K562 (cell line): Measurements from ENCODE around the gene MARVELD1. TPM values are rescaled to one million over a fixed set of nuclear protein-coding genes. Genes with fewer than 3 reads are reported as not detected.
A peak's percentile ranks its signal among the peaks of the same experiment; 100 is the strongest.

Experiments used
- ATAC-seq: fragments of 200-7000 bp; cut with Tn5 transposase; 3 replicates; pipeline ENCODE4 v1.9.1; 2020; ENCODE audit warnings: moderate library complexity
- BruUV-seq: library from RNA; stranded (reverse); fragments of 400-500 nt; replicated peaks from 2 replicates; lab custom pipeline; 2021; lab: Mats Ljungman, UMichigan
- CTCF ChIA-PET: fragments of 300-600 bp; formaldehyde crosslinking; extraction: SDS; loops from one replicate; lab custom pipeline; 2021; ENCODE audit warnings: low intra/inter-chr PET ratio; lab: Yijun Ruan, JAX
- POLR2A ChIA-PET: fragments of 300-600, 350-650 bp; sonication (Branson Sonifier 250); formaldehyde crosslinking; extraction: SDS; loops from one replicate; lab custom pipeline; 2021; ENCODE audit warnings: antibody characterized with exemption, inconsistent platforms; lab: Yijun Ruan, JAX
- DNase-seq, 4 experiments: peaks; one replicate each; pipeline versions ENCODE4 v3.0.0 to v3.0.0-alpha.2; 2011 to 2018; ENCODE audit warnings: low spot score in 3 of 4, mixed read lengths in 3 of 4; ENCODE audit errors: extremely low read depth in 1 of 4
- FAIRE-seq: peaks from 2 replicates; lab custom pipeline; 2011; peaks lifted over from hg19 to GRCh38; lab: Jason Lieb, UNC
- H2AFZ ChIP-seq: 2 replicates; pipeline ENCODE4 v1.6.0; 2011; ENCODE audit warnings: low read depth, low read length, control low read depth, inconsistent platforms
- H3K27ac ChIP-seq: fragments of 200-600 bp; 3 replicates; pipeline ENCODE4 v1.8.0; 2011; ENCODE audit warnings: low read depth, mild to moderate bottlenecking, control low read depth, inconsistent platforms, low read length, moderate library complexity, mixed read lengths; ENCODE audit errors: extremely low read depth
- H3K27me3 ChIP-seq, 2 experiments: fragments of 300-600 bp in 1 of 2; 2 replicates in 1 of 2; 3 replicates in 1 of 2; pipeline versions ENCODE4 v1.6.0 to v1.8.0; 2011; ENCODE audit warnings: inconsistent platforms in 2 of 2, low read length in 2 of 2, mild to moderate bottlenecking in 1 of 2, mixed read lengths in 1 of 2, moderate library complexity in 1 of 2; ENCODE audit not compliant: control insufficient read depth in 2 of 2, insufficient read depth in 2 of 2
- H3K36me3 ChIP-seq: fragments of 300-600 bp; 3 replicates; pipeline ENCODE4 v1.8.0; 2011; ENCODE audit warnings: mild to moderate bottlenecking, low read length, inconsistent platforms; ENCODE audit not compliant: control insufficient read depth, insufficient read depth
- H3K4me1 ChIP-seq, 2 experiments: fragments of 200-600 bp in 1 of 2; replicated peaks in 1 of 2; 2 replicates in 1 of 2; 3 replicates in 1 of 2; pipeline versions ENCODE4 v1.5.1 to v1.8.0; 2011; ENCODE audit warnings: inconsistent platforms in 2 of 2, low read length in 2 of 2, mild to moderate bottlenecking in 1 of 2, mixed read lengths in 1 of 2, moderate library complexity in 1 of 2; ENCODE audit not compliant: control insufficient read depth in 2 of 2, insufficient read depth in 2 of 2
- H3K4me2 ChIP-seq: 2 replicates; pipeline ENCODE4 v1.6.1; 2011; ENCODE audit warnings: low read length, control low read depth, inconsistent platforms, mixed read lengths; ENCODE audit not compliant: insufficient read depth
- H3K4me3 ChIP-seq: fragments of 200-600 bp; sonication (generic), shearing (Covaris generic); 2 replicates; pipeline ENCODE4 v1.5.1; 2016; ENCODE audit warnings: control low read depth, inconsistent platforms
- H3K79me2 ChIP-seq: fragments of 200-600 bp; 3 replicates; pipeline ENCODE4 v1.8.0; 2011; ENCODE audit warnings: low read length, inconsistent platforms; ENCODE audit not compliant: control insufficient read depth, insufficient read depth
- H3K9ac ChIP-seq, 2 experiments: 2 replicates each; pipeline versions ENCODE4 v1.6.0 to v1.6.1; 2011; ENCODE audit warnings: low read depth in 2 of 2, low read length in 2 of 2, control low read depth in 1 of 2, inconsistent platforms in 1 of 2, mild to moderate bottlenecking in 1 of 2, mixed read lengths in 1 of 2; ENCODE audit not compliant: insufficient read depth in 1 of 2
- H3K9me1 ChIP-seq: one replicate; pipeline ENCODE4 v1.6.0; 2011; ENCODE audit warnings: inconsistent platforms, mild to moderate bottlenecking, low read length, moderate library complexity; ENCODE audit not compliant: control insufficient read depth, insufficient read depth
- H3K9me3 ChIP-seq: replicated peaks from 2 replicates; pipeline ENCODE4 v1.5.1; 2011; ENCODE audit warnings: low read depth, low read length, inconsistent platforms; ENCODE audit not compliant: control insufficient read depth, insufficient read depth
- H4K20me1 ChIP-seq: replicated peaks from 2 replicates; pipeline ENCODE4 v1.6.1; 2011; ENCODE audit warnings: low read length, inconsistent platforms, mixed read lengths; ENCODE audit not compliant: control insufficient read depth, insufficient read depth
- C11orf30 ChIP-seq: fragments of 450-650 bp; IDR thresholded peaks from 2 replicates; pipeline ENCODE4 v1.6.1; 2016; ENCODE audit warnings: low read depth, mild to moderate bottlenecking
- COPS2 ChIP-seq: fragments of 450-650 bp; conservative IDR thresholded peaks from 2 replicates; pipeline ENCODE4 v1.6.1; 2016; ENCODE audit warnings: mild to moderate bottlenecking, moderate library complexity
- ERF ChIP-seq: fragments of 450-650 bp; formaldehyde crosslinking; IDR thresholded peaks from 2 replicates; pipeline ENCODE4 v1.4.0; 2020; ENCODE audit warnings: mild to moderate bottlenecking, mixed read lengths
- KDM5B ChIP-seq: fragments of 200-600 bp; sonication (generic); IDR thresholded peaks from 2 replicates; pipeline ENCODE4 v1.6.1; 2012; ENCODE audit warnings: low read depth, mild to moderate bottlenecking, moderate library complexity, low read length, control low read depth, inconsistent platforms; ENCODE audit not compliant: insufficient replicate concordance
- NFIC ChIP-seq: fragments of 450-650 bp; IDR thresholded peaks from 2 replicates; pipeline ENCODE4 v1.6.1; 2017; ENCODE audit warnings: mild to moderate bottlenecking, inconsistent platforms
- OTX1 ChIP-seq: fragments of 450-650 bp; formaldehyde crosslinking; IDR thresholded peaks from 2 replicates; pipeline ENCODE4 v1.4.0; 2022; ENCODE audit warnings: mild to moderate bottlenecking
- POLR2AphosphoS5 ChIP-seq: IDR thresholded peaks from 2 replicates; pipeline ENCODE4 v1.6.1; 2011; ENCODE audit warnings: mild to moderate bottlenecking, low read depth, low read length, moderate library complexity; ENCODE audit not compliant: control insufficient read depth, insufficient read depth
- RFX7 ChIP-seq: fragments of 250-450 bp; sonication (Bioruptor Pico); IDR thresholded peaks from 2 replicates; pipeline ENCODE4 v1.5.1; 2021; ENCODE audit warnings: mild to moderate bottlenecking
- XRCC3 ChIP-seq: fragments of 450-650 bp; IDR thresholded peaks from 2 replicates; pipeline ENCODE4 v1.6.1; 2017; ENCODE audit warnings: mild to moderate bottlenecking, moderate library complexity
- ZSCAN32 ChIP-seq: fragments of 450-650 bp; formaldehyde crosslinking; IDR thresholded peaks from 2 replicates; pipeline ENCODE4 v1.4.0; 2020; ENCODE audit warnings: mild to moderate bottlenecking, moderate library complexity
- WGBS: fragments of 100-300 bp; shearing (Covaris generic); methylation state at CpG from one replicate; pipeline ENCODE4 v1.1.6; 2016; ENCODE audit warnings: low coverage, mixed read lengths; ENCODE audit not compliant: insufficient coverage; ENCODE audit errors: missing lambda C conversion rate; 5-methylcytosine and 5-hydroxymethylcytosine counted together
- in situ Hi-C: fragments of 300-500 bp; cut with MboI; formaldehyde crosslinking; loops from 4 replicates; pipeline ENCODE4 v1.15.0; 2018; ENCODE audit warnings: inconsistent platforms, mixed read lengths
- intact Hi-C: fragments of 100-400 bp; cut with micrococcal nuclease; formaldehyde crosslinking; loops from 2 replicates; pipeline ENCODE4 v1.14.2; 2022
- polyA plus RNA-seq, 8 experiments: library from polyadenylated mRNA; depleted of rRNA in 4 of 8; stranded (reverse) in 5 of 8; unstranded in 3 of 8; fragments of >200 nt; fragmentation: Nextera tagmentation in 2 of 8; fragmentation: Illumina TruSeq in 1 of 8; extraction: Ambion mirVana in 2 of 8; extraction: Trizol in 1 of 8; gene quantifications; 2 replicates each; pipeline versions ENCODE4 v1.2.1 to v1.2.3, GENCODE V29; 2011 to 2014; ENCODE audit warnings: inconsistent platforms in 1 of 8, missing spikeins in 1 of 8
- total RNA-seq, 7 experiments: library from RNA; depleted of rRNA in 6 of 7; stranded (reverse); fragments of >200 nt in 6 of 7; fragmentation: Illumina TruSeq in 2 of 7; extraction: Trizol in 2 of 7; gene quantifications; 2 replicates each; pipeline versions ENCODE4 v1.2.1 to v1.2.3, GENCODE V29; 2011 to 2021; ENCODE audit warnings: low replicate concordance in 1 of 7
- TF ChIP-seq, protein P1 (sequence below): fragments of 450-650 bp; IDR thresholded peaks from 2 replicates; pipeline ENCODE4 v1.6.1; 2016
- TF ChIP-seq, protein P2 (sequence below): IDR thresholded peaks from 2 replicates; pipeline ENCODE4 v1.6.1; 2012; ENCODE audit warnings: low read depth, low read length, improper control_type of control experiment, borderline replicate concordance
- TF ChIP-seq, protein P3 (sequence below), 2 experiments: fragments of 450-650 bp; conservative IDR thresholded peaks; 2 replicates each; pipeline ENCODE4 v1.6.1; 2017; ENCODE audit warnings: mild to moderate bottlenecking in 2 of 2, moderate library complexity in 2 of 2
- TF ChIP-seq, protein P4 (sequence below): fragments of 250-450 bp; sonication (Bioruptor Pico); IDR thresholded peaks from 2 replicates; pipeline ENCODE4 v1.8.0; 2022; ENCODE audit warnings: moderate library complexity, mild to moderate bottlenecking, inconsistent platforms

Gene MARVELD1
- total and polyA plus RNA-seq, 9 of the 15 experiments (the other 6 are each of a cell fraction or from before 2014, with no cell fraction given): 2.7 to 12.5 (median 5.3) TPM

DNA sequence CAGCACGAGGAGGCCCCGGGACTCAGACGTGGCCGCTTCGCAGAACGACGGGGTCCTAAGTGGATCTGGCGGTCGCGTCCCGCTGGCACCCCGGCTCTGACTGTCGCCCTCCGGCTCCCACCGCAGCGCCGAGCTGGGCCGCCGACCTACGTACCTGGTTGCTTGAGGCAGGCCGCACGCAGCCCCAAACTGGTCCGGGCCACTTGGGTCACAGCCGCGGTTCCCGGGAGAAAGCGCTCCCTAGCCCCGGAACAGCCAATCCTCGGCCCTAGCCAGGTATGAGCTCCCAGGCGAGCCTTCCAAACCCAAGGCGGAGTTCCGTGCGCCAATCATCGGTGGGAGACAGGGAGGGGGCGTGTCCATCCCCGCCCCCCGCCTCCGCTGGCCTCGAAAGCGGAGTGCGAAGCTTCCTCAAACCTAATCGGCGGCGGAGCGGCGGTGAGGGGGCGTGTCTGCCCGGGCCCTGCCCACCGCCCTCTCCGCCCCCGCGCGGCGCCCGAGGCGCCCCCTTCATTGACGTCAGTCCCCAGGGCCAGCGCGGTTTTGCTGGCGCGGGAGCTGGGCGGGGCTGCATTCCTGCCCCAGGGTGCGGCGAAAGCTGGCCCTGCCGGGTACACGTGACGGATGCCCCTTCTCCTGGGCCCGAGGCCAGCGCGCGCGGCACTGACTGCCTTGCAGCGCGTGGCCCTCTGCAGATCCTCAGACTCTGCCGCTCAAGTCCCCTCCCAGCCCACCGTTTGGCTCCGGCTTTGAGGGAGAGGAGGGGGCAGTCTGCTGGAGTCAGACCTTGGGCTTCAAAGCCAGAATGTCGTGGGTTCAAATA is 26.4 kb upstream of the MARVELD1 start, which contains the start of gene AVPI1:
AVPI1 (minus strand) TSS at position 280 of the 823 bp plus-strand sequence. CDS start 7,336 bp downstream, outside the sequence.
- no peaks in the 10 kb centered on the region for H3K9me1 ChIP-seq
- H3K36me3 ChIP-seq: no peaks in the 10 kb centered on the region
- H2AFZ ChIP-seq: peak within 1 kb of the TSS; percentile 93
- ChIA-PET POLR2A (interaction anchor here (0.6 to 2.5 kb wide), 9 partner anchors 10 to 66 kb away, joined by 3 to 9 read pairs (median 4); partner anchors contain the start of gene ZFYVE27), CTCF (interaction anchor here (0.6 kb wide), 1 partner anchor 45 kb away, joined by 3 read pairs; no protein-coding TSS in a partner anchor)
- peak within 1 kb of the TSS; percentile 97 for H3K27ac ChIP-seq
- peak; percentile 91 for FAIRE-seq
- H3K4me2 ChIP-seq: peak within 1 kb of the TSS; percentile 91
- in situ Hi-C loops: no loop called here
- DNase-seq: peak; percentile 92 to 96 (median 93)
- ATAC-seq: peak; percentile 93
- WGBS: under 1% methylated on average over 38 of the region's 78 CpGs
- peak within 1 kb of the TSS; percentile 56 for H3K4me3 ChIP-seq
- peak within 1 kb of the TSS; percentile 91 to 97 for H3K9ac ChIP-seq
- no peaks in the 10 kb centered on the region; the same call in 1 of the 2 replicates for H4K20me1 ChIP-seq
- no peaks in the 10 kb centered on the region for H3K27me3 ChIP-seq
- intact Hi-C loops: loop anchor here (10.0 kb wide), 1 partner anchor 112 kb away; the partner anchor contains the start of gene ANKRD2
- BruUV-seq: no TSS peak
- H3K4me1 ChIP-seq: peaks cover 41 to 52% of the 10 kb centered on the region in 2 experiments; a peak in 4 of 5 replicates
- H3K79me2 ChIP-seq: peaks cover 32% of the 10 kb centered on the region
- no peaks in the 10 kb centered on the region for H3K9me3 ChIP-seq
- TF ChIP-seq OTX1: no peak
- peak; percentile 81 for TF ChIP-seq NFIC
- peak; percentile 66 for TF ChIP-seq KDM5B
- TF ChIP-seq, protein P1, sequence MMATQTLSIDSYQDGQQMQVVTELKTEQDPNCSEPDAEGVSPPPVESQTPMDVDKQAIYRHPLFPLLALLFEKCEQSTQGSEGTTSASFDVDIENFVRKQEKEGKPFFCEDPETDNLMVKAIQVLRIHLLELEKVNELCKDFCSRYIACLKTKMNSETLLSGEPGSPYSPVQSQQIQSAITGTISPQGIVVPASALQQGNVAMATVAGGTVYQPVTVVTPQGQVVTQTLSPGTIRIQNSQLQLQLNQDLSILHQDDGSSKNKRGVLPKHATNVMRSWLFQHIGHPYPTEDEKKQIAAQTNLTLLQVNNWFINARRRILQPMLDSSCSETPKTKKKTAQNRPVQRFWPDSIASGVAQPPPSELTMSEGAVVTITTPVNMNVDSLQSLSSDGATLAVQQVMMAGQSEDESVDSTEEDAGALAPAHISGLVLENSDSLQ: peak; percentile 97
- TF ChIP-seq C11orf30: peak; percentile 22; the same call in 1 of the 2 replicates
- TF ChIP-seq, protein P2, sequence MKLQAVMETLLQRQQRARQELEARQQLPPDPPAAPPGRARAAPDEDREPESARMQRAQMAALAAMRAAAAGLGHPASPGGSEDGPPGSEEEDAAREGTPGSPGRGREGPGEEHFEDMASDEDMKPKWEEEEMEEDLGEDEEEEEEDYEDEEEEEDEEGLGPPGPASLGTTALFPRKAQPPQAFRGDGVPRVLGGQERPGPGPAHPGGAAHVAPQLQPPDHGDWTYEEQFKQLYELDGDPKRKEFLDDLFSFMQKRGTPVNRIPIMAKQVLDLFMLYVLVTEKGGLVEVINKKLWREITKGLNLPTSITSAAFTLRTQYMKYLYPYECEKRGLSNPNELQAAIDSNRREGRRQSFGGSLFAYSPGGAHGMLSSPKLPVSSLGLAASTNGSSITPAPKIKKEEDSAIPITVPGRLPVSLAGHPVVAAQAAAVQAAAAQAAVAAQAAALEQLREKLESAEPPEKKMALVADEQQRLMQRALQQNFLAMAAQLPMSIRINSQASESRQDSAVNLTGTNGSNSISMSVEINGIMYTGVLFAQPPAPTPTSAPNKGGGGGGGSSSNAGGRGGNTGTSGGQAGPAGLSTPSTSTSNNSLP: no peak
- TF ChIP-seq, protein P3, sequence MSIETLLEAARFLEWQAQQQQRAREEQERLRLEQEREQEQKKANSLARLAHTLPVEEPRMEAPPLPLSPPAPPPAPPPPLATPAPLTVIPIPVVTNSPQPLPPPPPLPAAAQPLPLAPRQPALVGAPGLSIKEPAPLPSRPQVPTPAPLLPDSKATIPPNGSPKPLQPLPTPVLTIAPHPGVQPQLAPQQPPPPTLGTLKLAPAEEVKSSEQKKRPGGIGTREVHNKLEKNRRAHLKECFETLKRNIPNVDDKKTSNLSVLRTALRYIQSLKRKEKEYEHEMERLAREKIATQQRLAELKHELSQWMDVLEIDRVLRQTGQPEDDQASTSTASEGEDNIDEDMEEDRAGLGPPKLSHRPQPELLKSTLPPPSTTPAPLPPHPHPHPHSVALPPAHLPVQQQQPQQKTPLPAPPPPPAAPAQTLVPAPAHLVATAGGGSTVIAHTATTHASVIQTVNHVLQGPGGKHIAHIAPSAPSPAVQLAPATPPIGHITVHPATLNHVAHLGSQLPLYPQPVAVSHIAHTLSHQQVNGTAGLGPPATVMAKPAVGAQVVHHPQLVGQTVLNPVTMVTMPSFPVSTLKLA (conservative IDR thresholded peaks at IDR 0.05): peak; percentile 82 to 92
- TF ChIP-seq COPS2: no peak
- no peak for TF ChIP-seq RFX7
- peak; percentile 76; the same call in 1 of the 2 replicates for TF ChIP-seq ERF (CRISPR knock-in tag)
- peak; percentile 48; the same call in 1 of the 2 replicates for TF ChIP-seq POLR2AphosphoS5
- 0 out of 2 replicates have a peak, but pooled peaks have one; percentile 31 for TF ChIP-seq ZSCAN32
- TF ChIP-seq XRCC3: no peak
- TF ChIP-seq, protein P4, sequence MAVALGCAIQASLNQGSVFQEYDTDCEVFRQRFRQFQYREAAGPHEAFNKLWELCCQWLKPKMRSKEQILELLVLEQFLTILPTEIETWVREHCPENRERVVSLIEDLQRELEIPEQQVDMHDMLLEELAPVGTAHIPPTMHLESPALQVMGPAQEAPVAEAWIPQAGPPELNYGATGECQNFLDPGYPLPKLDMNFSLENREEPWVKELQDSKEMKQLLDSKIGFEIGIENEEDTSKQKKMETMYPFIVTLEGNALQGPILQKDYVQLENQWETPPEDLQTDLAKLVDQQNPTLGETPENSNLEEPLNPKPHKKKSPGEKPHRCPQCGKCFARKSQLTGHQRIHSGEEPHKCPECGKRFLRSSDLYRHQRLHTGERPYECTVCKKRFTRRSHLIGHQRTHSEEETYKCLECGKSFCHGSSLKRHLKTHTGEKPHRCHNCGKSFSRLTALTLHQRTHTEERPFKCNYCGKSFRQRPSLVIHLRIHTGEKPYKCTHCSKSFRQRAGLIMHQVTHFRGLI (CRISPR knock-in tag): 0 out of 2 replicates have a peak, but pooled peaks have one; percentile 42
